Suppressor macrophage treated with lipopolysaccharide for 1 hour (primary cell): ENCODE data around the gene GPR162.

ENCODE experiments used
- DNase-seq, 3 donors: peaks; one replicate each; pipeline ENCODE4 v3.0.0-alpha.2; 2020 to 2022

Gene GPR162

GRCh38 chr12:6839482-6840201 lies 18.0 kb downstream of the GPR162 start:
- DNase-seq, result no peak

GRCh38 chr12:6840330-6840729 lies 18.7 kb downstream of the GPR162 start:
- no peak for DNase-seq

- no peak for DNase-seq
Measured at GRCh38 chr12:6840761-6841515, 19.3 kb downstream of the GPR162 start, which contains the start of gene GNB3. Gene GNB3, plus strand, starts transcription at chr12:6840925. Its CDS starts 363 bp downstream, at chr12:6841288.

GRCh38 chr12:6842075-6842474 lies 20.5 kb downstream of the GPR162 start:
- DNase-seq, result no peak

GRCh38 chr12:6843118-6843902 lies 21.7 kb downstream of the GPR162 start:
- DNase-seq, result no peak

- no peak for DNase-seq
Measured at GRCh38 chr12:6845395-6845794, 23.8 kb downstream of the GPR162 start.

- peak in 1 of 3 donors; percentile 35 for DNase-seq
Measured at GRCh38 chr12:6846316-6846869, 24.8 kb downstream of the GPR162 start.

GRCh38 chr12:6847676-6848075 lies 26.1 kb downstream of the GPR162 start:
- no peak for DNase-seq

- no peak for DNase-seq
Measured at GRCh38 chr12:6849427-6849826, 27.8 kb downstream of the GPR162 start.

- no peak for DNase-seq
Measured at GRCh38 chr12:6849976-6850560, 28.4 kb downstream of the GPR162 start.

- no peak for DNase-seq
Measured at GRCh38 chr12:6850796-6851152, 29.2 kb downstream of the GPR162 start.

GRCh38 chr12:6851153-6851920 lies 29.7 kb downstream of the GPR162 start, which contains the start of gene CDCA3:
Gene CDCA3, minus strand, starts transcription at chr12:6851286. Its CDS starts 334 bp downstream, at chr12:6850952.
- peak; percentile 96 to 98 (median 97) for DNase-seq

- DNase-seq, result peak; percentile 99 to 100 (median 100)
Measured at GRCh38 chr12:6851921-6852650, 30.5 kb downstream of the GPR162 start, which contains the start of gene USP5. Gene USP5, plus strand, starts transcription at chr12:6852150. Its CDS starts 30 bp downstream, at chr12:6852180.

GRCh38 chr12:6852651-6853354 lies 31.2 kb downstream of the GPR162 start:
- DNase-seq, result no peak

GRCh38 chr12:6853626-6854025 lies 32.0 kb downstream of the GPR162 start:
- DNase-seq, result no peak

GRCh38 chr12:6854036-6854435 lies 32.4 kb downstream of the GPR162 start:
- no peak for DNase-seq

- no peak for DNase-seq
Measured at GRCh38 chr12:6855322-6855721, 33.7 kb downstream of the GPR162 start.

- DNase-seq, result no peak
Measured at GRCh38 chr12:6858799-6859198, 37.2 kb downstream of the GPR162 start.

- no peak for DNase-seq
Measured at GRCh38 chr12:6860116-6860515, 38.5 kb downstream of the GPR162 start.

GRCh38 chr12:6860942-6861341 lies 39.3 kb downstream of the GPR162 start:
- no peak for DNase-seq
